ENCODE data around the gene PRKCZ. TPM values are rescaled to one million over a fixed set of nuclear protein-coding genes. Genes with fewer than 3 reads are reported as not detected.
"Not testable (repeated sequence)": the region's sequence is repeated elsewhere in the genome, so short reads cannot be mapped to it uniquely, and the experiment has no call there.

The PRKCZ gene
- total RNA-seq, 1 donor from 2014 or later = 28.1 TPM

- DNase-seq (ENCODE audit: low read depth) = no peak
- TF ChIP-seq CTCF (conservative IDR thresholded peaks at IDR 0.05; ENCODE audit: low read depth, low read length) = no peak
- H3K4me3 ChIP-seq (ENCODE audit: low read depth, low read length) = no peak overlapping the region
These were observed 96.0 kb downstream of the PRKCZ start for GRCh38 chr1:2145946-2146835.

GRCh38 chr1:2146836-2147517 lies 96.8 kb downstream of the PRKCZ start:
- DNase-seq (ENCODE audit: low read depth) = no peak
- H3K4me3 ChIP-seq (ENCODE audit: low read depth, low read length) = no peak overlapping the region
- TF ChIP-seq CTCF (conservative IDR thresholded peaks at IDR 0.05; ENCODE audit: low read depth, low read length) = no peak

GRCh38 chr1:2147869-2148268 lies 97.7 kb downstream of the PRKCZ start:
- not testable (repeated sequence) for DNase-seq (ENCODE audit: low read depth); H3K4me3 ChIP-seq (ENCODE audit: low read depth, low read length)

- DNase-seq (ENCODE audit: low read depth) = no peak
- TF ChIP-seq CTCF (conservative IDR thresholded peaks at IDR 0.05; ENCODE audit: low read depth, low read length) = no peak
These were observed 98.5 kb downstream of the PRKCZ start for GRCh38 chr1:2148691-2149090.

GRCh38 chr1:2150801-2151200 lies 100.6 kb downstream of the PRKCZ start:
- no peak for DNase-seq (ENCODE audit: low read depth)
- TF ChIP-seq CTCF (conservative IDR thresholded peaks at IDR 0.05; ENCODE audit: low read depth, low read length) = no peak
- no peak overlapping the region for H3K4me3 ChIP-seq (ENCODE audit: low read depth, low read length)

More at GRCh38 chr1:2148691-2149090, 98.5 kb downstream of the PRKCZ start:
- H3K4me3 ChIP-seq (ENCODE audit: low read depth, low read length) = no peak overlapping the region

- no peak for TF ChIP-seq CTCF (conservative IDR thresholded peaks at IDR 0.05; ENCODE audit: low read depth, low read length)
- DNase-seq (ENCODE audit: low read depth) = no peak
- no peak overlapping the region for H3K4me3 ChIP-seq (ENCODE audit: low read depth, low read length)
These were observed 101.0 kb downstream of the PRKCZ start for GRCh38 chr1:2151252-2151651.

GRCh38 chr1:2151911-2152310 lies 101.7 kb downstream of the PRKCZ start:
- no peak for TF ChIP-seq CTCF (conservative IDR thresholded peaks at IDR 0.05; ENCODE audit: low read depth, low read length)
- H3K4me3 ChIP-seq (ENCODE audit: low read depth, low read length) = no peak overlapping the region
- DNase-seq (ENCODE audit: low read depth) = no peak

Measured in epithelial cell of proximal tubule (primary cell).